Activated CD8-positive, alpha-beta memory T cell treated with anti-CD3 and anti-CD28 coated beads, Interleukin-2, amount 50 U/mL, for 1 hour (primary cell): Measurements from ENCODE around the gene PLPPR3.
"Not testable (repeated sequence)": the region's sequence is repeated elsewhere in the genome, so short reads cannot be mapped to it uniquely, and the experiment has no call there.

Source experiments
- DNase-seq: peaks from one replicate; pipeline ENCODE4 v3.0.0-alpha.2; 2020; ENCODE audit errors: extremely low read depth

PLPPR3 gene

DNA sequence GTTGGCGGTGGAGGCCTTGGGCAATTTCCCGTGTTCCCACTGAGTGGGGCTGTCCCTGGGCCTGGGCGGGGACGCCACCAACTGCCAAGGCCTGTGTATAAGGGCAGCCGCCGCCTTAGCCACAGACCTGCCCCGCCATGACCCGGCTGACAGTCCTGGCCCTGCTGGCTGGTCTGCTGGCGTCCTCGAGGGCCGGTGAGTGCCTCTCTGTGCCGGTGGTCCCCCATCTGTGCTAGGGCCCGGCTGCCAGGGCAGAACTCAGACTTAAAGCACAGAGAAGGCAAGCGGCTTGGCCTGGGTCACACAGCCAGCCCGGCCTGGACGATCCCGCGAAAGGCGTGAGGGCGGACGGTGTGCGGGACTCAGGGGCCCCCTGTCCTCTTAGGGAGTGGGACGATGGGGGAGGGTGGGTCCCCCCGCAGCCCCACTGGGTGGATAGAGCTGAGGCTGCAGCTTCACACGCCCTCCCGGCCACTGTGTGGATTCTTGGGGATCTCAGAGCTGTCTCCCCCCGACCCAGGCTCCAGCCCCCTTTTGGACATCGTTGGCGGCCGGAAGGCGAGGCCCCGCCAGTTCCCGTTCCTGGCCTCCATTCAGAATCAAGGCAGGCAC is 6.1 kb upstream of the PLPPR3 start, which contains the start of gene AZU1:
AZU1 (plus strand) TSS at position 128 of the 612 bp plus-strand sequence; CDS start at position 138, 10 bp downstream.
- no peak for DNase-seq

GRCh38 chr19:827314-827709 is 5.6 kb upstream of the PLPPR3 start:
- DNase-seq = no peak

GRCh38 chr19:825897-826644 is 4.3 kb upstream of the PLPPR3 start:
- DNase-seq = no peak

DNA sequence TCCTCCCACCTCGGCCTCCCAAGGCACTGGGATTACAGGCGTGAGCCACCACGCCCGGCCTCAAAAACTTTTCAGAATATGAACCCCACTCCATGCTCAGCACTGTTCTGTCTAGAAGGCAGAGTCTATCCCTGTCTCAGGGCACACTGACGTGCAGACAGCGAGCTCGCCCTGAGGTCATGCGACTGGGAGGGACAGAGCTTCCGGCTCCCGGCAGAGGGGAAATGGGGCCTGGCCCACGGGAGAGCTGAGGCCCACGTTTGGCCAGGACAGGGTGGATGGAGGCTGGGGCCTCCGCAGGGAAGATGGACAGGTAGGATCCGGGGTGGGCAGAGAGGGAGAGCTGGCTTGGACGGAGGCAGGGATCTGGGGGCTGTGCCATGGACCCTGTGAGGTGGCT is 3.1 kb upstream of the PLPPR3 start:
- DNase-seq = no peak

DNA sequence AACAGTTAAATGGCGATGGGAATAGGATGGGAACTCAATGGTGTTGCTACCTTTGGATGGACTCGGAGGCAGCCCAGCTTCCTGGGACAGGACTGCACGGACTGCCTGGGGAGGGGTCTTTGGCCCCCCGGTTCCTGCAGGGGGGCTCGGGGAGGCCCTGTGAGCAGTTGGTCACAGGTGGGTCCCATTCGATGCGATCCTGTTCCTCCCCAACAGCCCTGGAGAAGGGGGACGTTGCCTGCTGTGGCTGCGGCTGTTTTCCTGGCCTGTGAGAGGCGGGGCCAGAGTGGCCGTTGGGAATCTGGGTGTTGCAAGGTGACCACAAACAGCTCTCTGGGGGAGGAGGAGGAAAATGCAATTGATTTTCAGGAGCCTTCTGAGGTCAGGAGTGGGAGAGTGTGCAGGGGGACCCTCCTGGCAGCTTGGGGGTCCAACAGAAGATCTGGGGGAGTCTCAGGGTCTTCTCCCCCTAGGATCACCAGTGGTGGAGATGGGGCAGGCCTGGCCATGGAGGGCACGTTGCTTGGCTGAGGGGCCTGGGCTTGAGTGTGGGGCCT is 1.9 kb upstream of the PLPPR3 start:
- no peak for DNase-seq

DNA sequence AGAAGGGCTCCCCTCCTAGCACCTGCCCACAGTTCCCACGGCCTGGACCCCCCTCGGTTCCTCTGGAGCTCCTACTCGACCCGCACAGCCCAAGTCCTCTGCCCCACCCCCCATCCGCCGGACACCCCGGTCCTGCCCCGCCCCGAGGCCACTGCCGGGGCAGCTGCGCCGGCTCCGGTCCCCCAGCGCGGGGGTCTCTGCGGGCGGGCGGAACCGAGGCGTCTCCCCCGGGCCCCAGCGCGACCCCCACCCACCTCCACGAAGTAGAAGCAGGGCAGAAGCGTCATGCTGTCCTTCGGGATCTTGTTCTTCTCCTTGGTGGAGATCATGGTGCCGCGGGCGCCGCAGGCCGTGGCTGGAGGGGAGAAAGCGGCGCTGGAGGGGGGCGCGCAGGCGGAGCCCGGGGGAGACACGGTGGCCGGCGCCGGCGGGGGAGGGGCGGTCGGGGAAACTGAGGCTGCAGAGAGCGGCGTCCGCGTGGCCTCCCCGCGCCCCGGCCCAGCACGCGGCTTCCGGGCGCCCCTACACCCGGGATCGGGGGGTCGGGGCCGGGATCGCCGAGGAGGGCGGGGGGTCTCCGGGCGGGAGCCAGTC is 427 bp downstream of the PLPPR3 start:
- no peak for DNase-seq

DNA sequence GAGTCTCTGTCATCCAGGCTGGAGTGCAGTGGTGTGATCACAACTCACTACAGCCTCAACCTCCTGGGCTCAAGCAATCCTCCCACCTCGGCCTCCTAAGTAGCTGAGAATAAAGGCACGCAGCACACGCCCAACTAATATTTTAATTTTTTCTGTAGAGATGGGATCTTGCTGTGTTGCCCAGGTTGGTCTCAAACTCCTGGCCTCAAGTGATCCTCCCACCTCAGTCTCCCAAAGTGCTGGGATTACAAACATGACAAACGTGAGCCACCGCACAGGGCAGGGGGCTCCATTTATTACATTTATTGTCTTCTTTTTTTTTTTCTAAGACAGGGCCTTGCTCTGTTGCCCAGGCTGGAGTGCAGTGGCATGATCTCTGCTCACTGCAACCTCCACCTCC is 1.5 kb downstream of the PLPPR3 start:
- not testable (repeated sequence) for DNase-seq

- no peak for DNase-seq
Measured at GRCh38 chr19:816500-816857, 5.3 kb downstream of the PLPPR3 start.

GRCh38 chr19:815775-816499 is 5.8 kb downstream of the PLPPR3 start:
- no peak for DNase-seq

DNA sequence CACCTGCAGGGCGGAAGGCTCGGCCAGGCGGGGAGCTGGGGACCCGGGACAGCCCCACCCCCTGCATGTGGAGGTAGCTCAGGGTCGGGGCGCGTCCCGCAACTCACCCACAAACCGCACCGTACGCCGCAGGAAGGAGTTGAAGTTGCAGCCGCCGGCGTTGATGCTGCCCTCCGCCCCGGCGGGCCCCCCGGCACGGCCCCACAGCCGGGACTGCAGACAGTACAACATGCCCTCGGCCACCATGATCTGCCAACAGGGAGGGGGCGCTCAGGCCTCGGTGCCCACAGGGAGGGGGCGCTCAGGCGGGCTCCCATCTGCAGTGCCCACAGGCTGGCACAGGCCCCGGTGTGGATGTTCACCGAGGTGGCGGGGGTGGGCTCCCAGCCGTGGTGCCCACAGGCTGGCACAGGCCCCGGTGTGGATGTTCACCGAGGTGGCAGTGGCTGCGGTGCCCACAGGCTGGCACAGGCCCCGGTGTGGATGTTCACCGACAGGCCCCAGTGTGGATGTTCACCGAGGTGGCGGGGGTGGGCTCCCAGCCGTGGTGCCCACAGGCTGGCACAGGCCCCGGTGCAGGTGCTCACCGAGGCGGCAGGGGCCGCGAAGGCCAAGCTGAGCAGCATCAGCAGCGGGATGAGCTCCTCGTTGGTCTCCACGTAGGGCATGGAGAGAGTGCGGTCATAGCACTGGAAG is 6.5 kb downstream of the PLPPR3 start:
- no peak for DNase-seq

DNA sequence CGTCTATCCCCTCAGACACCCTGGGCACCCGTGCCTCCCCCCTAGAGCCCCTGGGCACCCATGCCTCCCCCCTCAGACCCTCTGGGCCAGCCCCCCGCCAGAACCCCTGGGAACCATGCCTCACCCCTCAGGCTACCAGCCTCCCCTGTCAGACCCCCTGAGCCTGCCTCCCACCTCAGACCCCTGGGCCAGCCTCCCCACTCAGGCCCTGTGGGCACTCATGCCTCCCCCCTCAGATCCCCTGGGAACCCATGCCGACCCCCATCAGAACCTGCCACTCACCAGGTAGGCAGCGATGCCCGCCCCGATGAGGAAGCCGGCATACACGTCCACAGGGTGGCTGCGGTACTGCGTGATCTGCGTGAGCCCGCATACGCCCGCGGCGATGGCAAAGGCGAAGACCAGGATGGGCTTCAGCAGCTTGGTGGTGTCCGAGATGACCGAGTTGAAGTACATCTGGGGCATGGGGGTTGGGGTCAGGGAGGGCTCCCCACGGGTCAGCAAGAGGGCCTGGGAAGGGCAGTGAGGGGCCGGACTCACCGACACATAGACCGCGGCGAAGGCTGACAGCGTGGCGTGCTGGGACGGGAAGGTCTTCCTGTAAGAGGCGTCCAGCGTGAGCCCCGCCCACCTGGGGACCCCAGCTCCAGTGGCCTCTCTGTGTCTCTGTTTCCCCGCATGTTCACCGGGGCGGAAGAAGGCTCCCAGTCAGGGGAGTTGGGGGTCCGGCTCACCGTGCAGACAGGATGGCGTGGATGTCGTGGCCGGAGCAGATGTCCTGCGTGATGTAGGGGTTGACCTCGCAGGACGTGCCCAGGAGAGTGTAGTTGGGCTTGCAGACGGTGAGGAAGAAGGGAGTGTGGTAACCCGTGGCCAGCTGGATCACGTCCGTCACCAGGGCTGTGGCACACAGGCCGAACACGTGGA is 7.3 kb downstream of the PLPPR3 start:
- no peak for DNase-seq

GRCh38 chr19:813219-814151 is 8.3 kb downstream of the PLPPR3 start:
- no peak for DNase-seq

DNA sequence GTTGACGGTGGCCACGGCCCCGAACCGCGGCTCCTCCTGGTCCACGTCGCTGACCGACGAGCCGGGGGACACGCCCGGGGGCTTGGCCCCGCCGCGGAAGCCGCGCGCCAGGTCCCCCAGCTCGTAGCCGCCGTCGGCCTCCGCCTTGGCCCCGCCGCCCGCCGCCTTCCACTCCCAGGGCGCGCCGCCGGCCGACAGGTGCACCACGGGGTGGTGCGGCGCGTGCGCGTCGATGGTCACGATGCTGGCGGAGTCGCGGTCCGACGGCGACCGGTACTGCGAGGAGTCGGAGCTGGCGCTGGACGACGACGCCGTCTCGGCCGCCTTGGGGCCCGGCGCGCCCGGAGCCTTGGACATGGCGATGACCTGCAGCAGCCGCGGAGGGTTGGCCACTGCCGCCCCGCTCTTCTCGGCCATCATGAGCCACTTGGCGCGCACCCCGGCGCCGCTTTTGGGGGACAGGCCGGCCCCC is 9.0 kb downstream of the PLPPR3 start:
- DNase-seq = no peak

- DNase-seq = no peak
Measured at GRCh38 chr19:812049-812746, 9.6 kb downstream of the PLPPR3 start.

- no peak for DNase-seq
Measured at GRCh38 chr19:811506-812048, 10.2 kb downstream of the PLPPR3 start.

DNA sequence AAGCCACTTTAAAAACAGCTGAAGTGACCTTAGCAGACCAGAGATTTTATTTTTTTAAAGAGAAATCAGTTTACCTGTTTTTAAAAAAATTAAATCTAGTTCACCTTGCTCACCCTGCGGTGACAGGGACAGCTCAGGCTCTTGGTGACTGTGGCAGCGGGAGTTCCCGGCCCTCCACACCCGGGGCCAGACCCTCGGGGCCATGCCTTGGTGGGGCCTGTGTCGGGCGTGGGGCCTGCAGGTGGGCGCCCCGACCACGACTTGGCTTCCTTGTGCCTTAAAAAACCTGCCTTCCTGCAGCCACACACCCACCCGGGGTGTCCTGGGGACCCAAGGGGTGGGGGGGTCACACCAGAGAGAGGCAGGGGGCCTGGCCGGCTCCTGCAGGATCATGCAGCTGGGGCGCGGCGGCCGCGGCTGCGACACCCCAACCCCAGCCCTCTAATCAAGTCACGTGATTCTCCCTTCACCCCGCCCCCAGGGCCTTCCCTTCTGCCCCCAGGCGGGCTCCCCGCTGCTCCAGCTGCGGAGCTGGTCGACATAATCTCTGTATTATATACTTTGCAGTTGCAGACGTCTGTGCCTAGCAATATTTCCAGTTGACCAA is 10.8 kb downstream of the PLPPR3 start:
- no peak for DNase-seq

DNA sequence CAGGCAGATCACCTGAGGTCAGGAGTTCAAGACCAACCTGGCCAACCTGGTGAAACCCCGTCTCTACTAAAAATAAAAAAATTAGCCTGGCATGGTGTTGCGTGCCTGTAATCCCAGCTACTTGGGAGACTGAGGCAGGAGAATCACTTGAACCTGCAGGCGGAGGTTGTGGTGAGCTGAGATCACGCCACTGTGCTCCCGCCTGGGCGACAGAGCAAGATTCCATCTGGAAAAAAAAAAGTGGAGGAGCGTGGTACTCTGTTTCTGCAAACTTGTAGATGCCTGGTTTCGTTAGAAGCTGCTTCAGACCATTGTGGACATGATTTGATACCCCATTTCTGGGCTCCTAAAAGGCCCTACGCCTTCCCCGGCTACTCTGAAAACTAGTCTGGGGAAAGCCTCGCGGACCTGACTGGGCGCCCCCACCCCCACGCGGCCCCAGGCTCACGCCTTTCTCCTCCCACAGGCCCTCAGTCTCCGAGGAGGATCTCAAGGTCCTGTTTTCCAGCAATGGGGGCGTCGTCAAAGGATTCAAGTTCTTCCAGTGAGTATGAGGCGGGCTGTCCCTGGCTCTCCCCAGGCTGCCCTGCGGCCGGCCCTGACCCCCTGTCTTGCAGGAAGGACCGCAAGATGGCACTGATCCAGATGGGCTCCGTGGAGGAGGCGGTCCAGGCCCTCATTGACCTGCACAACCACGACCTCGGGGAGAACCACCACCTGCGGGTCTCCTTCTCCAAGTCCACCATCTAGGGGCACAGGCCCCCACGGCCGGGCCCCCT is 11.5 kb downstream of the PLPPR3 start:
- DNase-seq = no peak
